GM23338 (cell line): Measurements from ENCODE around the gene MPRIP. TPM values are rescaled to one million over a fixed set of nuclear protein-coding genes. Genes with fewer than 3 reads are reported as not detected.

Experiments used
- ATAC-seq: fragments of 200-7000 bp; cut with Tn5 transposase; 3 replicates; pipeline ENCODE4 v1.9.1; 2020
- DNase-seq: peaks from one replicate; pipeline ENCODE4 v3.0.0-alpha.2; 2015; ENCODE audit warnings: low spot score
- H2AFZ ChIP-seq: fragments of 200-600 bp; sonication (generic); 2 replicates; pipeline ENCODE4 v1.8.0; 2016; ENCODE audit warnings: antibody characterized with exemption, mild to moderate bottlenecking, moderate library complexity
- H3F3A ChIP-seq: fragments of 200-600 bp; sonication (generic); replicated peaks from 2 replicates; pipeline ENCODE4 v1.8.0; 2017; ENCODE audit warnings: antibody characterized with exemption, mixed run types, low read depth
- H3K27ac ChIP-seq: fragments of 200-600 bp; sonication (generic); 2 replicates; pipeline ENCODE4 v1.6.1; 2016; ENCODE audit warnings: low read depth
- H3K27me3 ChIP-seq: fragments of 200-600 bp; sonication (generic); 2 replicates; pipeline ENCODE4 v1.8.0; 2016; ENCODE audit warnings: mild to moderate bottlenecking, mixed run types, moderate library complexity; ENCODE audit not compliant: insufficient read depth
- H3K36me3 ChIP-seq: fragments of 200-600 bp; sonication (generic); 2 replicates; pipeline ENCODE4 v1.8.0; 2016; ENCODE audit warnings: mild to moderate bottlenecking; ENCODE audit not compliant: insufficient read depth
- H3K4me1 ChIP-seq: fragments of 200-600 bp; sonication (generic); 2 replicates; pipeline ENCODE4 v1.8.0; 2016; ENCODE audit warnings: mild to moderate bottlenecking, moderate library complexity; ENCODE audit not compliant: insufficient read depth
- H3K4me2 ChIP-seq: fragments of 200-600 bp; sonication (generic); 2 replicates; pipeline ENCODE4 v1.7.1; 2017; ENCODE audit warnings: mixed run types
- H3K4me3 ChIP-seq: fragments of 200-600 bp; sonication (generic); 2 replicates; pipeline ENCODE4 v1.6.1; 2016; ENCODE audit warnings: mixed run types
- H3K79me2 ChIP-seq: fragments of 200-600 bp; sonication (generic); replicated peaks from 2 replicates; pipeline ENCODE4 v1.8.0; 2017; ENCODE audit warnings: mild to moderate bottlenecking; ENCODE audit not compliant: insufficient read depth
- H3K9me2 ChIP-seq: fragments of 200-600 bp; sonication (generic); 2 replicates; pipeline ENCODE4 v1.8.0; 2017; ENCODE audit not compliant: insufficient read depth
- H4K20me1 ChIP-seq: fragments of 200-600 bp; sonication (generic); replicated peaks from 2 replicates; pipeline ENCODE4 v1.8.0; 2017; ENCODE audit warnings: mild to moderate bottlenecking; ENCODE audit not compliant: insufficient read depth
- H3K27ac Mint-ChIP-seq: 2 replicates; pipeline ENCODE4 v1.8.0; 2020; ENCODE audit warnings: inconsistent platforms, mild to moderate bottlenecking, moderate library complexity, mixed read lengths
- H3K27me3 Mint-ChIP-seq: 3 replicates; pipeline ENCODE4 v1.8.0; 2022; ENCODE audit warnings: low read depth, mild to moderate bottlenecking, moderate library complexity, mixed read lengths, inconsistent platforms; ENCODE audit not compliant: insufficient read depth, poor library complexity
- H3K36me3 Mint-ChIP-seq: 3 replicates; pipeline ENCODE4 v1.8.0; 2021; ENCODE audit warnings: low read depth, mild to moderate bottlenecking, inconsistent platforms, moderate library complexity, mixed read lengths
- H3K4me1 Mint-ChIP-seq: 3 replicates; pipeline ENCODE4 v1.8.0; 2020; ENCODE audit warnings: mild to moderate bottlenecking, inconsistent platforms, mixed read lengths
- H3K4me3 Mint-ChIP-seq: 3 replicates; pipeline ENCODE4 v1.8.0; 2021; ENCODE audit warnings: moderate library complexity, mild to moderate bottlenecking, inconsistent platforms, mixed read lengths
- H3K9me3 Mint-ChIP-seq: 3 replicates; pipeline ENCODE4 v1.8.0; 2020; ENCODE audit warnings: moderate library complexity, mild to moderate bottlenecking, inconsistent platforms, mixed read lengths
- CREB1 ChIP-seq: fragments of 250-450 bp; sonication (Bioruptor Pico); IDR thresholded peaks from 2 replicates; pipeline ENCODE4 v1.5.0; 2020; ENCODE audit warnings: low read depth, mild to moderate bottlenecking, moderate library complexity
- EZH2 ChIP-seq: fragments of 200-600 bp; sonication (generic); IDR thresholded peaks from one replicate; pipeline ENCODE4 v1.8.0; 2017; ENCODE audit warnings: antibody characterized with exemption, mild to moderate bottlenecking, low read depth; ENCODE audit not compliant: unreplicated experiment
- EZH2phosphoT487 ChIP-seq: fragments of 200-600 bp; sonication (generic); IDR thresholded peaks from one replicate; pipeline ENCODE4 v1.8.1; 2018; ENCODE audit warnings: antibody characterized with exemption; ENCODE audit not compliant: unreplicated experiment
- JUNB ChIP-seq: IDR thresholded peaks from one replicate; pipeline ENCODE4 v1.6.1; 2016; ENCODE audit warnings: antibody characterized with exemption; ENCODE audit not compliant: unreplicated experiment
- NANOG ChIP-seq: IDR thresholded peaks from 2 replicates; pipeline ENCODE4 v1.6.1; 2016; ENCODE audit warnings: antibody characterized with exemption, borderline replicate concordance
- POLR2AphosphoS5 ChIP-seq: IDR thresholded peaks from 2 replicates; pipeline ENCODE4 v1.6.1; 2016; ENCODE audit warnings: antibody characterized with exemption, low read depth
- STAT1 ChIP-seq: IDR thresholded peaks from one replicate; pipeline ENCODE4 v1.6.1; 2016; ENCODE audit warnings: antibody characterized with exemption; ENCODE audit not compliant: unreplicated experiment
- ZNF114 ChIP-seq: fragments of 250-450 bp; sonication (Bioruptor Pico); IDR thresholded peaks from 2 replicates; pipeline ENCODE4 v1.5.0; 2020; ENCODE audit warnings: mild to moderate bottlenecking, moderate library complexity
- ZNF331 ChIP-seq: fragments of 250-450 bp; sonication (Bioruptor Pico); IDR thresholded peaks from 2 replicates; pipeline ENCODE4 v1.5.0; 2020; ENCODE audit warnings: low read depth, mild to moderate bottlenecking, moderate library complexity
- polyA plus RNA-seq: library from polyadenylated mRNA; unstranded; fragments of >200 nt; fragmentation: Nextera tagmentation; extraction: Ambion mirVana; gene quantifications from 2 replicates; pipeline ENCODE4 v1.2.1, GENCODE V29; 2016
- total RNA-seq: library from RNA; depleted of rRNA; stranded (reverse); fragments of >200 nt; shearing (Covaris generic); gene quantifications from 2 replicates; pipeline ENCODE4 v1.2.3, GENCODE V29; 2014
- TF ChIP-seq, protein P1 (sequence below): IDR thresholded peaks from 2 replicates; pipeline ENCODE4 v1.6.1; 2016; ENCODE audit warnings: antibody characterized with exemption
- TF ChIP-seq, protein P2 (sequence below): IDR thresholded peaks from one replicate; pipeline ENCODE4 v1.6.1; 2018; ENCODE audit warnings: antibody characterized with exemption; ENCODE audit not compliant: unreplicated experiment
- TF ChIP-seq, protein P3 (sequence below): fragments of 250-450 bp; sonication (Bioruptor Pico); IDR thresholded peaks from 2 replicates; pipeline ENCODE4 v1.5.0; 2020; ENCODE audit warnings: mild to moderate bottlenecking, moderate library complexity
- TF ChIP-seq, protein P4 (sequence below), 2 experiments: fragments of 200-600 bp in 1 of 2; sonication (generic) in 1 of 2; conservative IDR thresholded peaks; 2 replicates each; pipeline versions ENCODE4 v1.5.1 to v1.6.1; 2016 to 2017; ENCODE audit warnings: antibody characterized with exemption in 2 of 2, low read depth in 2 of 2, mild to moderate bottlenecking in 2 of 2, moderate library complexity in 1 of 2

The MPRIP gene
- total and polyA plus RNA-seq, 2 experiments from 2014 or later, result 39.3 to 113 TPM

DNA sequence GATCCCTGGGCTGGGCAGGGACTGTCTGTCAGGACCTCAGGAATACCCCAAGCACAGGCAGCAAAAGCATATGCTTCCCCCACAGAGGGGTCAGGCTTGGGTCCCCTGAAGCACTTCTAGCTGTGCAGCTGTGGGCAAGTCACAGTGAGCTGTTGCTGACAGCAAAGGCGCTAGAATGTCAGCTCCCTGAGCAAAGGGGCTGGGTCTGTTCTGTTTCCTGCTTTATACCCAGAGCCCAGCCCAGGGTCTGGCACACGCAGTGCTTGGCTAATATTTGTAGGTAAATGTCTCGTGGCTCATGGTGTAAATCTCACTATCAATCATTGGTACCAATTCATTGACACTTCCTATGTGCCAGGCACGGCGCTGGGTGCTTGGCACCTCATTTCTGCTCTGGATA is 16.6 kb upstream of the MPRIP start:
- Mint-ChIP-seq H3K4me3 (no peak overlapping the region), H3K36me3 (no peaks in the 10 kb centered on the region), H3K4me1 (peaks cover 28% of the 10 kb centered on the region), H3K27me3 (peaks cover 4% of the 10 kb centered on the region), H3K9me3 (no peaks in the 10 kb centered on the region), H3K27ac (no peak overlapping the region)
- ATAC-seq, result no peak
- no peak overlapping the region for H3K4me3 ChIP-seq
- no peak for DNase-seq
- no peaks in the 10 kb centered on the region for H3K36me3 ChIP-seq
- H3K4me1 ChIP-seq, result peaks cover 18% of the 10 kb centered on the region
- H2AFZ ChIP-seq, result no peak overlapping the region
- H3K4me2 ChIP-seq, result no peak overlapping the region
- no peaks in the 10 kb centered on the region for H3K27me3 ChIP-seq
- no peak overlapping the region for H3K27ac ChIP-seq
- TF ChIP-seq STAT1 (no peak), EZH2 (no peak), ZNF114 (CRISPR knock-in tag) (no peak), ZNF331 (CRISPR knock-in tag) (no peak), NANOG (no peak), POLR2AphosphoS5 (no peak), EZH2phosphoT487 (no peak), CREB1 (CRISPR knock-in tag) (no peak), JUNB (no peak)
- TF ChIP-seq, protein P1, sequence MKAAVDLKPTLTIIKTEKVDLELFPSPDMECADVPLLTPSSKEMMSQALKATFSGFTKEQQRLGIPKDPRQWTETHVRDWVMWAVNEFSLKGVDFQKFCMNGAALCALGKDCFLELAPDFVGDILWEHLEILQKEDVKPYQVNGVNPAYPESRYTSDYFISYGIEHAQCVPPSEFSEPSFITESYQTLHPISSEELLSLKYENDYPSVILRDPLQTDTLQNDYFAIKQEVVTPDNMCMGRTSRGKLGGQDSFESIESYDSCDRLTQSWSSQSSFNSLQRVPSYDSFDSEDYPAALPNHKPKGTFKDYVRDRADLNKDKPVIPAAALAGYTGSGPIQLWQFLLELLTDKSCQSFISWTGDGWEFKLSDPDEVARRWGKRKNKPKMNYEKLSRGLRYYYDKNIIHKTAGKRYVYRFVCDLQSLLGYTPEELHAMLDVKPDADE, result no peak
- TF ChIP-seq, protein P2, sequence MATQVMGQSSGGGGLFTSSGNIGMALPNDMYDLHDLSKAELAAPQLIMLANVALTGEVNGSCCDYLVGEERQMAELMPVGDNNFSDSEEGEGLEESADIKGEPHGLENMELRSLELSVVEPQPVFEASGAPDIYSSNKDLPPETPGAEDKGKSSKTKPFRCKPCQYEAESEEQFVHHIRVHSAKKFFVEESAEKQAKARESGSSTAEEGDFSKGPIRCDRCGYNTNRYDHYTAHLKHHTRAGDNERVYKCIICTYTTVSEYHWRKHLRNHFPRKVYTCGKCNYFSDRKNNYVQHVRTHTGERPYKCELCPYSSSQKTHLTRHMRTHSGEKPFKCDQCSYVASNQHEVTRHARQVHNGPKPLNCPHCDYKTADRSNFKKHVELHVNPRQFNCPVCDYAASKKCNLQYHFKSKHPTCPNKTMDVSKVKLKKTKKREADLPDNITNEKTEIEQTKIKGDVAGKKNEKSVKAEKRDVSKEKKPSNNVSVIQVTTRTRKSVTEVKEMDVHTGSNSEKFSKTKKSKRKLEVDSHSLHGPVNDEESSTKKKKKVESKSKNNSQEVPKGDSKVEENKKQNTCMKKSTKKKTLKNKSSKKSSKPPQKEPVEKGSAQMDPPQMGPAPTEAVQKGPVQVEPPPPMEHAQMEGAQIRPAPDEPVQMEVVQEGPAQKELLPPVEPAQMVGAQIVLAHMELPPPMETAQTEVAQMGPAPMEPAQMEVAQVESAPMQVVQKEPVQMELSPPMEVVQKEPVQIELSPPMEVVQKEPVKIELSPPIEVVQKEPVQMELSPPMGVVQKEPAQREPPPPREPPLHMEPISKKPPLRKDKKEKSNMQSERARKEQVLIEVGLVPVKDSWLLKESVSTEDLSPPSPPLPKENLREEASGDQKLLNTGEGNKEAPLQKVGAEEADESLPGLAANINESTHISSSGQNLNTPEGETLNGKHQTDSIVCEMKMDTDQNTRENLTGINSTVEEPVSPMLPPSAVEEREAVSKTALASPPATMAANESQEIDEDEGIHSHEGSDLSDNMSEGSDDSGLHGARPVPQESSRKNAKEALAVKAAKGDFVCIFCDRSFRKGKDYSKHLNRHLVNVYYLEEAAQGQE, result no peak
- TF ChIP-seq, protein P3, sequence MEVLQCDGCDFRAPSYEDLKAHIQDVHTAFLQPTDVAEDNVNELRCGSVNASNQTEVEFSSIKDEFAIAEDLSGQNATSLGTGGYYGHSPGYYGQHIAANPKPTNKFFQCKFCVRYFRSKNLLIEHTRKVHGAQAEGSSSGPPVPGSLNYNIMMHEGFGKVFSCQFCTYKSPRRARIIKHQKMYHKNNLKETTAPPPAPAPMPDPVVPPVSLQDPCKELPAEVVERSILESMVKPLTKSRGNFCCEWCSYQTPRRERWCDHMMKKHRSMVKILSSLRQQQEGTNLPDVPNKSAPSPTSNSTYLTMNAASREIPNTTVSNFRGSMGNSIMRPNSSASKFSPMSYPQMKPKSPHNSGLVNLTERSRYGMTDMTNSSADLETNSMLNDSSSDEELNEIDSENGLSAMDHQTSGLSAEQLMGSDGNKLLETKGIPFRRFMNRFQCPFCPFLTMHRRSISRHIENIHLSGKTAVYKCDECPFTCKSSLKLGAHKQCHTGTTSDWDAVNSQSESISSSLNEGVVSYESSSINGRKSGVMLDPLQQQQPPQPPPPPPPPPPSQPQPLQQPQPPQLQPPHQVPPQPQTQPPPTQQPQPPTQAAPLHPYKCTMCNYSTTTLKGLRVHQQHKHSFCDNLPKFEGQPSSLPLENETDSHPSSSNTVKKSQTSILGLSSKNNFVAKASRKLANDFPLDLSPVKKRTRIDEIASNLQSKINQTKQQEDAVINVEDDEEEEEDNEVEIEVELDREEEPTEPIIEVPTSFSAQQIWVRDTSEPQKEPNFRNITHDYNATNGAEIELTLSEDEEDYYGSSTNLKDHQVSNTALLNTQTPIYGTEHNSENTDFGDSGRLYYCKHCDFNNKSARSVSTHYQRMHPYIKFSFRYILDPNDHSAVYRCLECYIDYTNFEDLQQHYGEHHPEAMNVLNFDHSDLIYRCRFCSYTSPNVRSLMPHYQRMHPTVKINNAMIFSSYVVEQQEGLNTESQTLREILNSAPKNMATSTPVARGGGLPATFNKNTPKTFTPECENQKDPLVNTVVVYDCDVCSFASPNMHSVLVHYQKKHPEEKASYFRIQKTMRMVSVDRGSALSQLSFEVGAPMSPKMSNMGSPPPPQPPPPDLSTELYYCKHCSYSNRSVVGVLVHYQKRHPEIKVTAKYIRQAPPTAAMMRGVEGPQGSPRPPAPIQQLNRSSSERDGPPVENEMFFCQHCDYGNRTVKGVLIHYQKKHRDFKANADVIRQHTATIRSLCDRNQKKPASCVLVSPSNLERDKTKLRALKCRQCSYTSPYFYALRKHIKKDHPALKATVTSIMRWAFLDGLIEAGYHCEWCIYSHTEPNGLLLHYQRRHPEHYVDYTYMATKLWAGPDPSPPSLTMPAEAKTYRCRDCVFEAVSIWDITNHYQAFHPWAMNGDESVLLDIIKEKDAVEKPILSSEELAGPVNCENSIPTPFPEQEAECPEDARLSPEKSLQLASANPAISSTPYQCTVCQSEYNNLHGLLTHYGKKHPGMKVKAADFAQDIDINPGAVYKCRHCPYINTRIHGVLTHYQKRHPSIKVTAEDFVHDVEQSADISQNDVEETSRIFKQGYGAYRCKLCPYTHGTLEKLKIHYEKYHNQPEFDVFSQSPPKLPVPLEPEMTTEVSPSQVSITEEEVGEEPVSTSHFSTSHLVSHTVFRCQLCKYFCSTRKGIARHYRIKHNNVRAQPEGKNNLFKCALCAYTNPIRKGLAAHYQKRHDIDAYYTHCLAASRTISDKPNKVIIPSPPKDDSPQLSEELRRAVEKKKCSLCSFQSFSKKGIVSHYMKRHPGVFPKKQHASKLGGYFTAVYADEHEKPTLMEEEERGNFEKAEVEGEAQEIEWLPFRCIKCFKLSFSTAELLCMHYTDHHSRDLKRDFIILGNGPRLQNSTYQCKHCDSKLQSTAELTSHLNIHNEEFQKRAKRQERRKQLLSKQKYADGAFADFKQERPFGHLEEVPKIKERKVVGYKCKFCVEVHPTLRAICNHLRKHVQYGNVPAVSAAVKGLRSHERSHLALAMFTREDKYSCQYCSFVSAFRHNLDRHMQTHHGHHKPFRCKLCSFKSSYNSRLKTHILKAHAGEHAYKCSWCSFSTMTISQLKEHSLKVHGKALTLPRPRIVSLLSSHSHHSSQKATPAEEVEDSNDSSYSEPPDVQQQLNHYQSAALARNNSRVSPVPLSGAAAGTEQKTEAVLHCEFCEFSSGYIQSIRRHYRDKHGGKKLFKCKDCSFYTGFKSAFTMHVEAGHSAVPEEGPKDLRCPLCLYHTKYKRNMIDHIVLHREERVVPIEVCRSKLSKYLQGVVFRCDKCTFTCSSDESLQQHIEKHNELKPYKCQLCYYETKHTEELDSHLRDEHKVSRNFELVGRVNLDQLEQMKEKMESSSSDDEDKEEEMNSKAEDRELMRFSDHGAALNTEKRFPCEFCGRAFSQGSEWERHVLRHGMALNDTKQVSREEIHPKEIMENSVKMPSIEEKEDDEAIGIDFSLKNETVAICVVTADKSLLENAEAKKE (CRISPR knock-in tag), result no peak
- TF ChIP-seq, protein P4, sequence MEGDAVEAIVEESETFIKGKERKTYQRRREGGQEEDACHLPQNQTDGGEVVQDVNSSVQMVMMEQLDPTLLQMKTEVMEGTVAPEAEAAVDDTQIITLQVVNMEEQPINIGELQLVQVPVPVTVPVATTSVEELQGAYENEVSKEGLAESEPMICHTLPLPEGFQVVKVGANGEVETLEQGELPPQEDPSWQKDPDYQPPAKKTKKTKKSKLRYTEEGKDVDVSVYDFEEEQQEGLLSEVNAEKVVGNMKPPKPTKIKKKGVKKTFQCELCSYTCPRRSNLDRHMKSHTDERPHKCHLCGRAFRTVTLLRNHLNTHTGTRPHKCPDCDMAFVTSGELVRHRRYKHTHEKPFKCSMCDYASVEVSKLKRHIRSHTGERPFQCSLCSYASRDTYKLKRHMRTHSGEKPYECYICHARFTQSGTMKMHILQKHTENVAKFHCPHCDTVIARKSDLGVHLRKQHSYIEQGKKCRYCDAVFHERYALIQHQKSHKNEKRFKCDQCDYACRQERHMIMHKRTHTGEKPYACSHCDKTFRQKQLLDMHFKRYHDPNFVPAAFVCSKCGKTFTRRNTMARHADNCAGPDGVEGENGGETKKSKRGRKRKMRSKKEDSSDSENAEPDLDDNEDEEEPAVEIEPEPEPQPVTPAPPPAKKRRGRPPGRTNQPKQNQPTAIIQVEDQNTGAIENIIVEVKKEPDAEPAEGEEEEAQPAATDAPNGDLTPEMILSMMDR (conservative IDR thresholded peaks at IDR 0.05; ENCODE audit: low read depth in 2 of 2), result no peak
- H3K9me2 ChIP-seq, result no peaks in the 10 kb centered on the region
- no peaks in the 10 kb centered on the region for H4K20me1 ChIP-seq
- H3F3A ChIP-seq, result no peaks in the 10 kb centered on the region
- no peaks in the 10 kb centered on the region for H3K79me2 ChIP-seq
